ENCODE results near the gene SPDEF. TPM values are rescaled to one million over a fixed set of nuclear protein-coding genes. Genes with fewer than 3 reads are reported as not detected.

The SPDEF gene
- total and polyA plus RNA-seq, 7 donors, result 0.71 to 101 (median 67.4) TPM; not detected in 3

DNA sequence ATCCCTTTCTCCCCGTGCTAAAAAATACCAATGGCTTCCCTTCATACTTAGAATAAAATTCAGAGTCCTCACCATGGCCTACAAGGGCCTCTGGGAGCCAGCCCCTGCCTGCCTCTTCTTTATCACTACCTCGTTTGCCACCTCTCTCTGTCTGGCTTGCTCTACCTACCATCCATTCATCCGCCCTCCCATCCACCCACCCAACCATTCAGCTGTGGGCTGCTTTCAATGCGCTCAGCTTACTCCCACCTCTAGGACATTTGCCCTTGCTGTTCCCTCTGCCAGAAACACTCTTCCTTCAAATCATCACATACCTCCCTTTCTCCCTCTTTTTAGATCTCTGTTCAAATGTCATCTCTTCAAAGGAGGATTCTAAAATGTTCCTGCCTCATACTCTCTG is 45.8 kb downstream of the SPDEF start:
- intact Hi-C loops (cut with DNase I), result no loop called here
- TF ChIP-seq POLR2A (IDR thresholded peaks at IDR 0.05) (no peak), EP300 (IDR thresholded peaks at IDR 0.05) (no peak), POLR2AphosphoS5 (IDR thresholded peaks at IDR 0.05) (no peak)
- TF ChIP-seq, protein P1, sequence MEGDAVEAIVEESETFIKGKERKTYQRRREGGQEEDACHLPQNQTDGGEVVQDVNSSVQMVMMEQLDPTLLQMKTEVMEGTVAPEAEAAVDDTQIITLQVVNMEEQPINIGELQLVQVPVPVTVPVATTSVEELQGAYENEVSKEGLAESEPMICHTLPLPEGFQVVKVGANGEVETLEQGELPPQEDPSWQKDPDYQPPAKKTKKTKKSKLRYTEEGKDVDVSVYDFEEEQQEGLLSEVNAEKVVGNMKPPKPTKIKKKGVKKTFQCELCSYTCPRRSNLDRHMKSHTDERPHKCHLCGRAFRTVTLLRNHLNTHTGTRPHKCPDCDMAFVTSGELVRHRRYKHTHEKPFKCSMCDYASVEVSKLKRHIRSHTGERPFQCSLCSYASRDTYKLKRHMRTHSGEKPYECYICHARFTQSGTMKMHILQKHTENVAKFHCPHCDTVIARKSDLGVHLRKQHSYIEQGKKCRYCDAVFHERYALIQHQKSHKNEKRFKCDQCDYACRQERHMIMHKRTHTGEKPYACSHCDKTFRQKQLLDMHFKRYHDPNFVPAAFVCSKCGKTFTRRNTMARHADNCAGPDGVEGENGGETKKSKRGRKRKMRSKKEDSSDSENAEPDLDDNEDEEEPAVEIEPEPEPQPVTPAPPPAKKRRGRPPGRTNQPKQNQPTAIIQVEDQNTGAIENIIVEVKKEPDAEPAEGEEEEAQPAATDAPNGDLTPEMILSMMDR (IDR thresholded peaks at IDR 0.05), result no peak
- WGBS, 2 donors, result 89 to 91% methylated on average over 4 of the region's 4 CpGs
- H3K27me3 ChIP-seq, result peaks cover 0 to 9% (median 5%) of the 10 kb centered on the region in 3 donors
- no peak for DNase-seq
- H3K9me3 ChIP-seq, result peaks cover 0 to 5% (median 0%) of the 10 kb centered on the region in 4 donors
- H3K36me3 ChIP-seq, result no peaks in the 10 kb centered on the region
- peaks cover 0 to 9% (median 0%) of the 10 kb centered on the region in 4 donors for H3K4me1 ChIP-seq
- no peak overlapping the region for H3K27ac ChIP-seq
- no peak overlapping the region for H3K4me3 ChIP-seq

- Histone ChIP-seq H3K27me3 (peaks cover 0 to 4% (median 3%) of the 10 kb centered on the region in 3 donors), H3K9me3 (peaks cover 0 to 5% (median 0%) of the 10 kb centered on the region in 4 donors), H3K36me3 (no peaks in the 10 kb centered on the region), H3K4me3 (no peak overlapping the region), H3K4me1 (peaks cover 0 to 3% (median 0%) of the 10 kb centered on the region in 4 donors), H3K27ac (no peak overlapping the region)
- no peak for DNase-seq
- WGBS, 2 donors, result 96 to 98% methylated on average over 4 of the region's 4 CpGs
- intact Hi-C loops (cut with DNase I), result no loop called here
- no peak for TF ChIP-seq POLR2AphosphoS5 (IDR thresholded peaks at IDR 0.05)
- no peak for TF ChIP-seq POLR2A (IDR thresholded peaks at IDR 0.05)
- TF ChIP-seq, protein P1 (IDR thresholded peaks at IDR 0.05), result no peak
- no peak for TF ChIP-seq EP300 (IDR thresholded peaks at IDR 0.05)
Measured at GRCh38 chr6:34509782-34510181, 46.3 kb downstream of the SPDEF start.

GRCh38 chr6:34508425-34508824 is 47.7 kb downstream of the SPDEF start:
- DNase-seq, result no peak
- intact Hi-C loops (cut with DNase I), result no loop called here
- H3K9me3 ChIP-seq, result peaks cover 0 to 5% (median 0%) of the 10 kb centered on the region in 4 donors
- H3K4me3 ChIP-seq, result no peak overlapping the region
- H3K27ac ChIP-seq, result no peak overlapping the region
- no peaks in the 10 kb centered on the region for H3K4me1 ChIP-seq
- 94 to 95% methylated on average over 3 of the region's 3 CpGs for WGBS, 2 donors
- no peaks in the 10 kb centered on the region for H3K27me3 ChIP-seq
- no peaks in the 10 kb centered on the region for H3K36me3 ChIP-seq
- TF ChIP-seq, protein P1 (IDR thresholded peaks at IDR 0.05), result no peak
- no peak for TF ChIP-seq POLR2A (IDR thresholded peaks at IDR 0.05)
- TF ChIP-seq POLR2AphosphoS5 (IDR thresholded peaks at IDR 0.05), result no peak
- TF ChIP-seq EP300 (IDR thresholded peaks at IDR 0.05), result no peak

DNA sequence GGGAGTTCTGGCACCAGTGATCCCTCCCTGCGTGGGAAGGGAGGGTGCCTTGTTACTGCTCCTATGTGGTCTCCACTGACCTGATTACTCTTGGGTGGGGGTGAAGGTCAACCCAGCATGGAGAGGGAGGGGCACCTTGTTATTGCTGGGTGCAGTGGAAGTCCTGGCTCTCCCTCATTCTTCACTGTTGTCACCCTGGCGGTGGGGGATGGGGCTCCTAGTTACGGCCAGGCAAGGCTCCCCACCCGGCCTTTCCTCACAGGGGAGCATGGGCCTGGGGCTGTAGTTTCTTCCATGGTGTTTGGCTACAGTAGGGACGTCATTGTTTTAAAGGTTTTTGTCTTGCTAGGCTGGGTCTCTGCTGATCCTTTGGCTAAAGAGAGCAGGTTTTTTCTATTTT is 49.4 kb downstream of the SPDEF start:
- WGBS, 2 donors, result 58 to 86% methylated on average over 5 of the region's 5 CpGs
- intact Hi-C loops (cut with DNase I), result no loop called here
- DNase-seq, result peak; percentile 21

More for the DNA sequence above, 49.4 kb downstream of the SPDEF start:
- Histone ChIP-seq H3K4me3 (no peak overlapping the region), H3K4me1 (no peaks in the 10 kb centered on the region), H3K9me3 (peaks cover 0 to 5% (median 0%) of the 10 kb centered on the region in 4 donors), H3K36me3 (no peaks in the 10 kb centered on the region), H3K27ac (no peak overlapping the region), H3K27me3 (no peaks in the 10 kb centered on the region)
- TF ChIP-seq POLR2A (IDR thresholded peaks at IDR 0.05) (no peak), POLR2AphosphoS5 (IDR thresholded peaks at IDR 0.05) (no peak), EP300 (IDR thresholded peaks at IDR 0.05) (no peak)
- TF ChIP-seq, protein P1 (IDR thresholded peaks at IDR 0.05), result no peak

Data from sigmoid colon (tissue), 7 donors.